H1 (cell line): ENCODE results near the gene B4GALNT1. TPM values are rescaled to one million over a fixed set of nuclear protein-coding genes. Genes with fewer than 3 reads are reported as not detected.
"Not testable (repeated sequence)": the region's sequence is repeated elsewhere in the genome, so short reads cannot be mapped to it uniquely, and the experiment has no call there.

Source experiments
- CTCF ChIA-PET: fragments of 300-600 bp; sonication (Branson Sonifier 250); formaldehyde crosslinking; loops from one replicate; lab custom pipeline; 2021; ENCODE audit not compliant: partially characterized antibody; lab: Charles Lee
- POLR2A ChIA-PET: fragments of 300-600 bp; sonication (Branson Sonifier 250); formaldehyde crosslinking; loops from one replicate; lab custom pipeline; 2021; ENCODE audit warnings: inconsistent platforms; ENCODE audit not compliant: partially characterized antibody; lab: Charles Lee
- DNase-seq, 2 experiments: peaks; one replicate each; pipeline versions ENCODE4 v3.0.0 to v3.0.0-alpha.2; 2010 to 2022; ENCODE audit warnings: low spot score in 2 of 2, low read depth in 1 of 2, mixed read lengths in 1 of 2
- FAIRE-seq: peaks from 2 replicates; lab custom pipeline; 2011; peaks lifted over from hg19 to GRCh38; lab: Jason Lieb, UNC
- H2AFZ ChIP-seq: 2 replicates; pipeline ENCODE4 v1.8.1; 2012; ENCODE audit warnings: low read length, inconsistent platforms
- H2AK5ac ChIP-seq: 2 replicates; pipeline ENCODE4 v1.6.1; 2013; ENCODE audit warnings: low read depth, low read length
- H2BK120ac ChIP-seq: replicated peaks from 2 replicates; pipeline ENCODE3; 2013; ENCODE audit warnings: low read depth, low read length, inconsistent platforms
- H2BK12ac ChIP-seq: 2 replicates; pipeline ENCODE4 v1.6.1; 2013; ENCODE audit warnings: low read depth, low read length
- H2BK15ac ChIP-seq: 2 replicates; pipeline ENCODE4 v1.6.1; 2013; ENCODE audit warnings: low read length
- H2BK20ac ChIP-seq: 2 replicates; pipeline ENCODE4 v1.6.1; 2013; ENCODE audit warnings: low read length
- H2BK5ac ChIP-seq: 2 replicates; pipeline ENCODE4 v1.6.1; 2013; ENCODE audit warnings: low read depth, low read length
- H3K14ac ChIP-seq: 2 replicates; pipeline ENCODE4 v1.6.1; 2013; ENCODE audit warnings: inconsistent platforms; ENCODE audit not compliant: insufficient read length
- H3K18ac ChIP-seq: 2 replicates; pipeline ENCODE4 v1.6.1; 2013; ENCODE audit warnings: low read length; ENCODE audit errors: extremely low read depth
- H3K23ac ChIP-seq: 2 replicates; pipeline ENCODE4 v1.6.1; 2013; ENCODE audit warnings: inconsistent platforms; ENCODE audit not compliant: insufficient read length
- H3K23me2 ChIP-seq: 2 replicates; pipeline ENCODE4 v1.6.1; 2013; ENCODE audit warnings: low read depth, low read length
- H3K27ac ChIP-seq: 2 replicates; pipeline ENCODE4 v1.6.1; 2011; ENCODE audit warnings: low read depth, low read length, inconsistent platforms
- H3K27me3 ChIP-seq, 4 experiments: replicated peaks in 1 of 4; 1 replicate in 1 of 4; 2 replicates in 3 of 4; pipeline versions ENCODE4 v1.6.1 to v1.8.1; 2011 to 2013; ENCODE audit warnings: low read length in 3 of 4, mild to moderate bottlenecking in 3 of 4, inconsistent platforms in 2 of 4, mixed read lengths in 2 of 4, moderate library complexity in 1 of 4; ENCODE audit not compliant: control insufficient read depth in 3 of 4, insufficient read depth in 3 of 4; ENCODE audit errors: extremely low read depth in 1 of 4
- H3K36me3 ChIP-seq, 4 experiments: 2 replicates each; pipeline versions ENCODE4 v1.6.1 to v1.8.1; 2011 to 2013; ENCODE audit warnings: mild to moderate bottlenecking in 4 of 4, low read length in 3 of 4, moderate library complexity in 2 of 4, control low read depth in 1 of 4, inconsistent platforms in 1 of 4; ENCODE audit not compliant: insufficient read depth in 4 of 4, control insufficient read depth in 2 of 4
- H3K4ac ChIP-seq: replicated peaks from 2 replicates; pipeline ENCODE3; 2013; ENCODE audit warnings: low read length, low read depth, mixed read lengths, inconsistent platforms; ENCODE audit not compliant: insufficient read length
- H3K4me1 ChIP-seq, 4 experiments: replicated peaks in 1 of 4; 1 replicate in 1 of 4; 2 replicates in 3 of 4; pipeline versions ENCODE4 v1.6.1 to v1.8.1; 2011 to 2013; ENCODE audit warnings: low read length in 3 of 4, inconsistent platforms in 2 of 4, mixed read lengths in 1 of 4; ENCODE audit not compliant: insufficient read depth in 4 of 4, control insufficient read depth in 3 of 4
- H3K4me2 ChIP-seq, 2 experiments: 2 replicates each; pipeline versions ENCODE4 v1.6.1 to v1.8.1; 2011 to 2013; ENCODE audit warnings: low read depth in 2 of 2, low read length in 2 of 2, control low read depth in 1 of 2, inconsistent platforms in 1 of 2, mild to moderate bottlenecking in 1 of 2; ENCODE audit not compliant: insufficient read depth in 1 of 2
- H3K4me3 ChIP-seq, 4 experiments: fragments of 200-600, 300-600 bp in 1 of 4; sonication (generic), shearing (Covaris generic), sonication (Bioruptor Twin) in 1 of 4; 2 replicates each; pipeline versions ENCODE4 v1.5.1 to v1.8.1; 2011 to 2016; ENCODE audit warnings: low read length in 4 of 4, low read depth in 3 of 4, control low read depth in 2 of 4, inconsistent platforms in 2 of 4, mild to moderate bottlenecking in 2 of 4, mixed read lengths in 1 of 4, moderate library complexity in 1 of 4; ENCODE audit not compliant: insufficient read depth in 2 of 4; ENCODE audit errors: extremely low read depth in 1 of 4
- H3K56ac ChIP-seq: replicated peaks from 2 replicates; pipeline ENCODE3; 2013; ENCODE audit warnings: low read depth, mild to moderate bottlenecking, mixed read lengths, low read length, inconsistent platforms; ENCODE audit not compliant: insufficient read length
- H3K79me1 ChIP-seq: 2 replicates; pipeline ENCODE4 v1.6.1; 2013; ENCODE audit warnings: low read depth, low read length, control low read depth
- H3K79me2 ChIP-seq, 2 experiments: 2 replicates each; pipeline versions ENCODE4 v1.6.1 to v1.8.1; 2012 to 2013; ENCODE audit warnings: low read length in 2 of 2, mild to moderate bottlenecking in 2 of 2, inconsistent platforms in 1 of 2; ENCODE audit not compliant: insufficient read depth in 2 of 2, control insufficient read depth in 1 of 2
- H3K9ac ChIP-seq, 4 experiments: replicated peaks in 1 of 4; 1 replicate in 1 of 4; 2 replicates in 3 of 4; pipeline versions ENCODE4 v1.6.1 to v1.8.1; 2011 to 2013; ENCODE audit warnings: low read depth in 3 of 4, low read length in 3 of 4, control low read depth in 2 of 4, mild to moderate bottlenecking in 2 of 4, moderate library complexity in 2 of 4, inconsistent platforms in 1 of 4; ENCODE audit errors: extremely low read depth in 1 of 4
- H3K9me3 ChIP-seq, 2 experiments: 2 replicates each; pipeline versions ENCODE4 v1.6.1 to v1.8.1; 2012 to 2013; ENCODE audit warnings: mild to moderate bottlenecking in 2 of 2, moderate library complexity in 2 of 2, control low read depth in 1 of 2, inconsistent platforms in 1 of 2, low read depth in 1 of 2, low read length in 1 of 2, mixed read lengths in 1 of 2; ENCODE audit not compliant: insufficient read depth in 2 of 2
- H4K20me1 ChIP-seq, 2 experiments: replicated peaks in 1 of 2; 2 replicates each; pipeline versions ENCODE3 to v1.8.1; 2011 to 2013; ENCODE audit warnings: inconsistent platforms in 2 of 2, low read length in 2 of 2, mild to moderate bottlenecking in 1 of 2; ENCODE audit not compliant: insufficient read depth in 2 of 2, control insufficient read depth in 1 of 2
- H4K5ac ChIP-seq: 2 replicates; pipeline ENCODE4 v1.6.1; 2013; ENCODE audit warnings: low read length, low read depth, mixed read lengths, inconsistent platforms; ENCODE audit not compliant: insufficient read length
- H4K8ac ChIP-seq: 2 replicates; pipeline ENCODE4 v1.8.0; 2013; ENCODE audit warnings: mild to moderate bottlenecking, moderate library complexity, low read length, inconsistent platforms; ENCODE audit not compliant: insufficient read depth; ENCODE audit errors: extremely low read depth
- H4K91ac ChIP-seq: replicated peaks from 2 replicates; pipeline ENCODE3; 2013; ENCODE audit warnings: low read length, mixed read lengths, inconsistent platforms; ENCODE audit not compliant: insufficient read length
- WGBS, 2 experiments: shearing (Covaris generic) in 1 of 2; methylation state at CpG; one replicate each; pipeline versions ENCODE4 v1.1.6 to v1.1.7; 2013 to 2015; ENCODE audit warnings: low lambda C conversion rate in 2 of 2, mixed read lengths in 2 of 2, inconsistent platforms in 1 of 2, low coverage in 1 of 2, missing lambda C conversion rate in 1 of 2; ENCODE audit not compliant: insufficient replicate concordance in 2 of 2, insufficient coverage in 1 of 2, insufficient read length in 1 of 2; ENCODE audit errors: extremely low coverage in 1 of 2, missing lambda C conversion rate in 1 of 2; 5-methylcytosine and 5-hydroxymethylcytosine counted together
- polyA plus RNA-seq, 7 experiments: library from polyadenylated mRNA; depleted of rRNA in 3 of 7; stranded (reverse) in 5 of 7; unstranded in 2 of 7; fragments of >200 nt in 5 of 7; fragments of 200-250 nt in 2 of 7; gene quantifications; 1 replicate in 5 of 7; 2 replicates in 1 of 7; 4 replicates in 1 of 7; pipeline versions ENCODE4 v1.2.1 to v1.2.3, GENCODE V29; 2011 to 2013; ENCODE audit warnings: missing spikeins in 2 of 7, mixed read lengths in 2 of 7
- total RNA-seq: library from RNA; stranded (reverse); fragmentation: NEBNext Ultra II Directional; extraction: Animal tissue kit (Norgen Biotek cat#: 25700); gene quantifications from 2 replicates; pipeline ENCODE4 v1.2.1, GENCODE V29; 2021

The B4GALNT1 gene
- total and polyA plus RNA-seq, 2 of the 8 experiments (the other 6 are each of a cell fraction or from before 2014, with no cell fraction given), result 1.5 to 2.3 TPM

GRCh38 chr12:57665066-57665820 is 32.2 kb upstream of the B4GALNT1 start:
- CTCF ChIA-PET, H3K36me3 ChIP-seq, H4K20me1 ChIP-seq, POLR2A ChIA-PET, H2AK5ac ChIP-seq, H3K14ac ChIP-seq, H2BK12ac ChIP-seq, H3K23ac ChIP-seq, H4K8ac ChIP-seq, H3K4me2 ChIP-seq, H3K27ac ChIP-seq, H2AFZ ChIP-seq, H3K9ac ChIP-seq, H2BK5ac ChIP-seq, DNase-seq, FAIRE-seq, H3K79me1 ChIP-seq, H3K4me1 ChIP-seq, H3K56ac ChIP-seq, H3K4me3 ChIP-seq, H2BK120ac ChIP-seq, H3K23me2 ChIP-seq, H3K79me2 ChIP-seq, H3K4ac ChIP-seq, H4K5ac ChIP-seq, H3K27me3 ChIP-seq, H3K18ac ChIP-seq, H4K91ac ChIP-seq, H2BK20ac ChIP-seq, H2BK15ac ChIP-seq: not testable (repeated sequence)
- 85% methylated on average over 24 of the region's 34 CpGs; no CpG with 5 or more reads in 1 of the 2 experiments for WGBS, 2 experiments
- H3K9me3 ChIP-seq, result peaks cover 15 to 33% of the 10 kb centered on the region in 2 experiments
